Type B pancreatic cell (in vitro differentiated cells): ENCODE measurements around the gene ARFGAP1. TPM values are rescaled to one million over a fixed set of nuclear protein-coding genes. Genes with fewer than 3 reads are reported as not detected.

Experiments
- DNase-seq: peaks from one replicate; pipeline ENCODE4 v3.0.0; 2021; ENCODE audit warnings: mixed read lengths; ENCODE audit not compliant: unreplicated experiment; ENCODE audit errors: extremely low spot score
- H3K27ac Mint-ChIP-seq: 2 replicates; pipeline ENCODE4 v1.8.0; 2021; ENCODE audit warnings: mild to moderate bottlenecking, mixed read lengths
- H3K27me3 Mint-ChIP-seq: 2 replicates; pipeline ENCODE4 v1.8.0; 2021; ENCODE audit warnings: mixed read lengths
- H3K36me3 Mint-ChIP-seq: 2 replicates; pipeline ENCODE4 v1.8.0; 2021; ENCODE audit warnings: mixed read lengths
- H3K4me1 Mint-ChIP-seq: one replicate; pipeline ENCODE4 v1.8.0; 2021; ENCODE audit warnings: mixed read lengths; ENCODE audit not compliant: unreplicated experiment
- H3K4me3 Mint-ChIP-seq: 2 replicates; pipeline ENCODE4 v1.8.0; 2021; ENCODE audit warnings: mild to moderate bottlenecking, mixed read lengths
- H3K9me3 Mint-ChIP-seq: 2 replicates; pipeline ENCODE4 v1.8.0; 2021; ENCODE audit warnings: mixed read lengths
- CTCF ChIP-seq: fragments of 200-600 bp; sonication (generic); conservative IDR thresholded peaks from 2 replicates; pipeline ENCODE4 v1.5.0; 2021; ENCODE audit warnings: antibody characterized with exemption, mild to moderate bottlenecking
- total RNA-seq: library from RNA; stranded (reverse); gene quantifications from 2 replicates; pipeline ENCODE4 v1.2.1, GENCODE V29; 2021; ENCODE audit warnings: low replicate concordance

The ARFGAP1 gene
- total RNA-seq, 1 donor from 2014 or later, result 132 TPM

DNA sequence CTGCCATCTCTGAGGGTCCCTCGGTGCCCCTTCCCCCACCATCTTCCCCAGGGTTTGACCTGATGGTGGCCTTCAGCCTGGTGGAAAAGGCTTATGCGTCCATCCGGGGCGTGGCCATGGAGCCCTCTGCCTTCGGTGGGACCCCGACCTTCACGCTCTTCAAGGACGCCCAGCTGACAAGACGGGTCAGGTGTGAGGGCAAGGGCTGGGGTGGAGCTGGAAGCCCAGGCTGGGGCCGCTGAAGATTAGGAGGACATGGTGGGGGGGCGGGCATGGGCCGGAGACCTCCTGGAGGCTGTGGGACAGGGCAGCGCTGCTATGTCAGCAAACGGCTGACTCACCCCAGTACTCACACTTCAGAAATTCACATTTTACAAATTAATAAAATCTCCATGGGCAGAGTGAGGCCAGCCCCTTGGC, 43.9 kb downstream of the ARFGAP1 start:
- DNase-seq, result no peak
- no peaks in the 10 kb centered on the region for H3K9me3 Mint-ChIP-seq
- no peak overlapping the region for H3K27ac Mint-ChIP-seq
- no peak for TF ChIP-seq CTCF
- no peaks in the 10 kb centered on the region for H3K4me1 Mint-ChIP-seq
- no peaks in the 10 kb centered on the region for H3K27me3 Mint-ChIP-seq
- no peak overlapping the region for H3K4me3 Mint-ChIP-seq
- H3K36me3 Mint-ChIP-seq, result no peaks in the 10 kb centered on the region

- H3K36me3 Mint-ChIP-seq, result no peaks in the 10 kb centered on the region
- no peak for TF ChIP-seq CTCF
- no peak overlapping the region for H3K4me3 Mint-ChIP-seq
- no peak for DNase-seq
- no peaks in the 10 kb centered on the region for H3K4me1 Mint-ChIP-seq
- H3K27me3 Mint-ChIP-seq, result no peaks in the 10 kb centered on the region
- H3K9me3 Mint-ChIP-seq, result no peaks in the 10 kb centered on the region
- H3K27ac Mint-ChIP-seq, result no peak overlapping the region
Observed at GRCh38 chr20:63317061-63317460, 44.4 kb downstream of the ARFGAP1 start.

- no peaks in the 10 kb centered on the region for H3K9me3 Mint-ChIP-seq
- H3K4me3 Mint-ChIP-seq, result no peak overlapping the region
- no peak overlapping the region for H3K27ac Mint-ChIP-seq
- H3K27me3 Mint-ChIP-seq, result no peaks in the 10 kb centered on the region
- H3K36me3 Mint-ChIP-seq, result no peaks in the 10 kb centered on the region
- no peak for DNase-seq
- no peak for TF ChIP-seq CTCF
- no peaks in the 10 kb centered on the region for H3K4me1 Mint-ChIP-seq
Observed at GRCh38 chr20:63317601-63318291, 45.1 kb downstream of the ARFGAP1 start.

DNA sequence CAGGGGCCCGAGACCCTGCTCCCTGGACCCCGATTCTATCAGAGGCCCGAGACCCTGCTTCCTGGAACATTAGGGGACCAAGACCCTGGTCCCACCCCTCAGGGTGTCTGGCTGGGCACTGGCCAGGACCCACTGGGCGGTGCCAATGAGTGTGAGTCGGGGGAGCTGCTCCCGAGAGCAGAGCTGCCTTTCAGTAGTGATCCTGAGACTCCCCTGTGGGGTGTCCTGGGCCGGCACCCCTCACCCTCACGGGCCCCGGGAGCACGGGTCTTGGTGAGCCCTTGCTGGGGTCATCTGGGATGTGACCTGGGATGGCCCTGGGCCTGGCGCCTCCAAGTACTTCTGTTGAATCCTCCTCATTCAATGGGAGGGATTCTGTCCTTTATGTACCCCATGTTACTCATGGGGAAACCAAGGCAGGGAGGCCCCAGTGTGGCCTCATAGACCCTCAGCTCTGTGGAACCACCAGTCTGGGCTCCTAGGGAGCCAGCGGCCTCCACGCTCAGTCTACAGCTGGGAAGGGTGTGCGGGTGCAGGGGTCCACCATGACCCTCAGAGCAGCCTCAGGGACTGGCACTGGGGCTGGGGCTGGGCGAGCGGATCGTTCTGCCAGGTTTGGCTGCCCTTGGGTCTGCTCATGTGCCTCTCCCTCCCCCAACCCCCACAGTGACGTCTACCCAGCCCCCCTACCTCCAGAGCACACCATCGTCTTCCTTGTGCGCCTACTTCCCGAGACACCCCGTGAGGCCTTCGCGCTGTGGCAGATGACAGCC, 46.0 kb downstream of the ARFGAP1 start:
- no peak overlapping the region for H3K4me3 Mint-ChIP-seq
- H3K36me3 Mint-ChIP-seq, result no peaks in the 10 kb centered on the region
- H3K27me3 Mint-ChIP-seq, result peaks cover under 1% of the 10 kb centered on the region
- no peak for DNase-seq
- H3K27ac Mint-ChIP-seq, result no peak overlapping the region
- peaks cover 8% of the 10 kb centered on the region for H3K4me1 Mint-ChIP-seq
- no peak for TF ChIP-seq CTCF
- H3K9me3 Mint-ChIP-seq, result no peaks in the 10 kb centered on the region

DNA sequence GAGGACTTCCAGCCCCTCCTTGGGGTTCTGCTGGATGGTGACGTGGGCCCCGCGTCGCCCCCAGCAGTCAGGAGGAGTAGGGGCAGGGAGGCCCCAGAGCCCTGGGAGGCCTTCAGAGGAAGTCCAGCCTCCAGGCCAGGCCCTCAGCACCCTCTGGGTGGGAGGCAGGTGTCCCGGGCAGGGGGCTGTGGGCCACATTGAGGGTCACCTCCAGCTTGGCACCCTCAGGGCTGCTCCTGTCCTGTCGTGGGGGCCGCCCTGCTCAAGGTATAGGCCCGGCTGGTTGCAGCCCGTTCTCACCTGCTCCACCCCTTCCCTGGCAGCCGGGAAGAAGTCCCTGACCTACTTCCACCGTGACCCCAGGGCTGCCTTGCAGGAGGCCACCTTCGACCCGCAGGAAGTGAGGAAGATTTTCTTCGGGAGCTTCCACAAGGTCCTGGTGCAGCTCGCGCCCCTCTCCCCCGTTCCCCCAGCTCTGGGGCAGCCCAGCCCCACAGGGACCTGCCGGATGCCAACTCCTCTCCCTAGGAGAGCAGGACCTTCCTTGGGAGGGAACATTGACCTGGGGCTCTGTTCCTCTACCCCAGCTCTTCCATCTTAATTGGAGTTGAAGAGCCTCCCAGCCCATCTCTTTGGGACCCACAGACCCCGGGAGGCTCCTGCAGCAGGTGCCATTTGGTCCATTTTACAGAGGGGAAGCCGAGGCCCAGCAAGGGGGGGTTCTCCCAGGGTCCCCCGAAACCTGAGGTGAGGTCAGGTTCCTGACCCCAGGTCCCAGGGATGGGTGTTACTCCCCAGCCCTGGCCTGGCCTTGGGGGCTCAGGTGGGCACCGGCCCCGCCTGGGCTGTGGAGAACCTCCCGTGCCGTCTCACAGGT, 46.8 kb downstream of the ARFGAP1 start:
- Mint-ChIP-seq H3K4me1 (peaks cover 9% of the 10 kb centered on the region), H3K36me3 (no peaks in the 10 kb centered on the region), H3K9me3 (no peaks in the 10 kb centered on the region), H3K27me3 (peaks cover 7% of the 10 kb centered on the region), H3K27ac (no peak overlapping the region), H3K4me3 (no peak overlapping the region)
- no peak for TF ChIP-seq CTCF
- DNase-seq, result no peak
